RWPE1 (cell line): ENCODE results near the gene TSPAN18.

Source experiments
- CTCF ChIA-PET: fragments of 350-600 bp; sonication (Branson Sonifier 250); formaldehyde crosslinking; extraction: SDS; loops from one replicate; lab custom pipeline; 2021; lab: Yijun Ruan, JAX
- POLR2A ChIA-PET: fragments of 400-600 bp; formaldehyde crosslinking; extraction: SDS; loops from one replicate; lab custom pipeline; 2020; ENCODE audit warnings: antibody characterized with exemption; ENCODE audit not compliant: low non-redundant PET; lab: Yijun Ruan, JAX
- DNase-seq: peaks from one replicate; pipeline ENCODE4 v3.0.0; 2012; ENCODE audit warnings: low spot score
- H3K27ac ChIP-seq: fragments of 450-650 bp; 2 replicates; pipeline ENCODE4 v1.5.1; 2017
- TF ChIP-seq, protein P1 (sequence below): fragments of 450-650 bp; conservative IDR thresholded peaks from 2 replicates; pipeline ENCODE4 v1.5.1; 2017; ENCODE audit warnings: low read depth, mild to moderate bottlenecking

TSPAN18 gene

DNA sequence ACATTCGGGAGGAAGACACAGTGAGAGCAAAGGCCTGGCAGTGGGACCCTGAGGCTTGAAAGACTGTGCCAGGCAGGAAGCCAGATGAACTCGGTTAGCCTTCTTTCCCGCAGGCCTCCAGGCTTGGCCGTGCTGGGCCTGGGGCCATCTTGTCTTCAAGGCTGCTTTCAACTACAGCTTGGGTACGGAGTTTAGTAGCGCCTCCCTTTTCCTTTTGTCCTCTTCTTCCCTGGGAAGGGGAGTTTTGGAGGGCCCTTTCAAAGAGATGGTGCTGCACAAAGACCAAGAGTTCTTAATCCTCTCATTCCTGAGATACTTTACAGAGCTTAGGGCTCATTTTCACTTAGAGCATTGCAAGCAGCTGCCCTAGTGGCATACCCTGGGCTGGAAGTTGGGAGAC lies 136.5 kb downstream of the TSPAN18 start:
- POLR2A ChIA-PET = no interaction called here
- CTCF ChIA-PET = interaction anchor here (0.7 kb wide), 1 partner anchor 12 kb away, joined by 3 read pairs; no protein-coding TSS in a partner anchor
- TF ChIP-seq, protein P1, sequence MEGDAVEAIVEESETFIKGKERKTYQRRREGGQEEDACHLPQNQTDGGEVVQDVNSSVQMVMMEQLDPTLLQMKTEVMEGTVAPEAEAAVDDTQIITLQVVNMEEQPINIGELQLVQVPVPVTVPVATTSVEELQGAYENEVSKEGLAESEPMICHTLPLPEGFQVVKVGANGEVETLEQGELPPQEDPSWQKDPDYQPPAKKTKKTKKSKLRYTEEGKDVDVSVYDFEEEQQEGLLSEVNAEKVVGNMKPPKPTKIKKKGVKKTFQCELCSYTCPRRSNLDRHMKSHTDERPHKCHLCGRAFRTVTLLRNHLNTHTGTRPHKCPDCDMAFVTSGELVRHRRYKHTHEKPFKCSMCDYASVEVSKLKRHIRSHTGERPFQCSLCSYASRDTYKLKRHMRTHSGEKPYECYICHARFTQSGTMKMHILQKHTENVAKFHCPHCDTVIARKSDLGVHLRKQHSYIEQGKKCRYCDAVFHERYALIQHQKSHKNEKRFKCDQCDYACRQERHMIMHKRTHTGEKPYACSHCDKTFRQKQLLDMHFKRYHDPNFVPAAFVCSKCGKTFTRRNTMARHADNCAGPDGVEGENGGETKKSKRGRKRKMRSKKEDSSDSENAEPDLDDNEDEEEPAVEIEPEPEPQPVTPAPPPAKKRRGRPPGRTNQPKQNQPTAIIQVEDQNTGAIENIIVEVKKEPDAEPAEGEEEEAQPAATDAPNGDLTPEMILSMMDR = no peak
- no peak overlapping the region for H3K27ac ChIP-seq
- DNase-seq = no peak

DNA sequence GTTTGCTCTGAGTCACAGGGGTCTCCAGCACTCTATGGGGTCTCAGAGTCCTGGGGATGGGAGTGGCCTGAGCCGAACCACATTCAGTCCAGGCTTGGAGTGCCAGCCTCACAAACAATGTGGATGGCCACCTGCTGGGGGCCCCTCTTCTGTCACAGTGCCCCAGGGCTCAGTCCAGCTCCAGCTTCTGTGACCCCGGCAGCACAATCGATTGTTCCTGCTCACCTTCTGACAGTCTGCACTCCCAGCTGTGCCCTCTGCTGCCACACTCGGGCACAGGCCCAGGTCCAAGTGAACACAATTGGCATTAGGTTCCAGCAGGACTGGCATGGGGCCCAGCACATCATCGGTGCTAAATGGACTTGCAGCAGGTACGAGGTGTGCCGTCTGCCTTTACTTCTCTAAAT lies 139.1 kb downstream of the TSPAN18 start:
- no peak overlapping the region for H3K27ac ChIP-seq
- POLR2A ChIA-PET = no interaction called here
- no peak for DNase-seq
- TF ChIP-seq, protein P1 = no peak
- CTCF ChIA-PET = interaction anchor here (0.6 kb wide), 2 partner anchors 117 to 474 kb away, joined by 3 read pairs; no protein-coding TSS in a partner anchor

DNA sequence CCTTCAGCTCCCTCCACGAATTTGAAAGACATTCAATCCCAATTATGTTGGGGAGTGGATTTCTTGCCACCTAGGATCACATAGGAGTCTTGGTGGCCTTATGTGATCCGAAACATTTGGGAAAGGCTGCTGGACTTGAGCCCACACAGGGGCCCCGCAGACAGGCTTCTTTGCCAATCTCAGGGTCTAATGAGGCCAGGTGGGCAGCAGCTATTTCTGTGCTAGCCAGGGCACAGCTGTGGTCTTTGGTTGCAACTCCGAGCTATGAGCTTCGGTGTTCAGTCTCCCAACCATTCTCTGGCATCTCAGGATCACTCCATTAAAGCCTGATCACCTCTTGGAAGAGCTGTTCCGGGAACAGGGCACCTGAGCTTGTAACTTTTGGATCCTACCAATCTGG lies 139.5 kb downstream of the TSPAN18 start:
- TF ChIP-seq, protein P1 = no peak
- DNase-seq = no peak
- POLR2A ChIA-PET = no interaction called here
- CTCF ChIA-PET = interaction anchor here (0.6 kb wide), 1 partner anchor 474 kb away, joined by 3 read pairs; no protein-coding TSS in a partner anchor
- no peak overlapping the region for H3K27ac ChIP-seq

DNA sequence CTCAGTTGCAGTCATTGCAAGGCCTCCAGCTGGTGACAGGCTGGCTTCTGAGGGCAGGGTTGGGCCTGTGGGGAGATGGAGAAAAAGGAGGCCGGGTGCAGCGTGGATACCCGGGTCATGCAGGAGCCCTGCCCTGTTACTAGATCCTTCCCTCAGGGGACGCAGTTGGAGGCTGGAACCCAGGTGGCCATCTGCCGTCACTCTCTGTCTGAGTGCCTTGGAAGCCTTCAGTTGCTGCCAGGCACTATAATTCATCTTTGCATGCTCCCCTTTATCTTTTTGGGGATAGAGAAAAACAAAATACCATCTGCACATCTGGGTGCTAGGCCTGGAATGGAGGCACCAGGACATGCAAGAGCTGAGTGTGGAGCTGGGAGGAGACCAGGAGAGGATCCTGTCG lies 141.3 kb downstream of the TSPAN18 start:
- ChIA-PET POLR2A (no interaction called here), CTCF (no interaction called here)

DNA sequence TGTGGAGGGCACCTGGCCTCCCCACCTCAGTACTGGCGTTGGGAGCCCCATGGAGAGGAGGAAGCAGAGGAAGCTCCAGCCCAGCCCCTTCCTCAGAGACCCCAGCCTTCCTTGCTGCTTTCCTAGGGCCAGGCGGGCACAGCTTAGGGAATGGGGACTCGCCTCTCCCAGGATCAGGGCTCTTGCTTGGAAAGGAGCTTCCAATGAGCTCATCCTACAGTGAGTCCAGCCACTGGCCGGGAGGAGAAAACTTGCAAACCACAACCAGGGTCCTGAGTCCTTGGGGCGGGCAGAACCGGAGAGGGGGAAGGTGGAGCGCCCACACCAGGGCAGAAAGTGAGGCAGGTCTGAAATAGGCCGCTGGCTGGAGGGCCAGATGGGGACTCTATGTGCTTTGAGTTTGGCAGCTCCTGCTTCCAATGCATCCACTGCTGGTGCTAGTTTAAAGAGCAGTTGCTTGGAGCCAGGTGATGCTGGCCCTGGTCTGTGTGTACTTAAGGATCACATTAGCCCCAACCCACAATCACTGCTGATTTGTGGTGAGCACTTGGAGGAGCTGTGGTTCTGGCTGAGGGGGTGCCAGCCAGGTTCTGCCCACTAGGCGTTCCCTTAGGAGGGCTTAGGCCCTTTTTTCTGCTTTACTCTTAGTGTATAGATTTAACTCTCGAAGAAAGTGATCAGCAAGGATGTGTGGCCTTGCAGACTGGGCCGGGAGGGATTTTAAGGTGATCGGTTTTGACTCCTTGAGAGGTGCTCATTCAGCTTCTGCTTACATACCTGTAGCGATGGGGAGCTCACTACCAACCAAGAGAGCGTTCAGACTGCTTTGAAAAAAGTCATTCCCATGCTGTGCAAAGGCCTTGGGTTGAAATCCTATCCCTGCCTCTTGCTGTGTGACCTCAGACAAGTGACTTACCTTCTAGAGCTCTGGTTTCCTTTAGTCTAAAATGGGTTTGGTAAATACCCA lies 142.0 kb downstream of the TSPAN18 start:
- DNase-seq = no peak
- no peak overlapping the region for H3K27ac ChIP-seq
- TF ChIP-seq, protein P1 = no peak
- POLR2A ChIA-PET = interaction anchor here (0.5 kb wide), 1 partner anchor 154 kb away, joined by 3 read pairs; no protein-coding TSS in a partner anchor
- CTCF ChIA-PET = interaction anchor here (0.6 to 0.7 kb wide), 2 partner anchors 58 to 240 kb away, joined by 3 read pairs; no protein-coding TSS in a partner anchor

More for the DNA sequence above, 141.3 kb downstream of the TSPAN18 start:
- no peak overlapping the region for H3K27ac ChIP-seq
- TF ChIP-seq, protein P1 = no peak
- DNase-seq = no peak

DNA sequence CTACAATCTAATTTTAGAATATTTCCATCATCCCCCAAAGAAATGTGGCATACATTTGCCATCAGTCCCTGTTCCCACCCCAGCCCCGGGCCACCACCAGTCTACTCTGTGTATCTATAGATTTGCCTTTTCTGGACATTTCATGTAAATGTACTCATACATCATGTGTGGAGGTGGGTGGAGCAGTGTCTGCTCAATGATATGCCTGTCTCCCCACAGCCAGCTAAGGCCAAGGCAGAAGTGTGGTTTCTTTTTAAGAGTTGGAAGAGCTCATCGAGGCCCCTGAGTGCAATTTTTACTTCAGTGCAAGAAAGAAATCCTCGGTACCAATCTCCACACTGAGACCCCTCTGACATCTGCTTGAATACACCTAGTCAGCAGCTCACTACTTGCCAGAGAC lies 143.4 kb downstream of the TSPAN18 start:
- H3K27ac ChIP-seq = no peak overlapping the region
- TF ChIP-seq, protein P1 = no peak
- ChIA-PET CTCF (no interaction called here), POLR2A (no interaction called here)
- no peak for DNase-seq
